Measurements from ENCODE around the gene UGT8.

- TF ChIP-seq CTCF (IDR thresholded peaks at IDR 0.05) (no peak), POLR2A (IDR thresholded peaks at IDR 0.05) (no peak)
Observed at GRCh38 chr4:114725066-114725465, 126.5 kb downstream of the UGT8 start.
